Measurements from ENCODE around the gene CATSPER1. TPM values are rescaled to one million over a fixed set of nuclear protein-coding genes. Genes with fewer than 3 reads are reported as not detected.

The CATSPER1 gene
- polyA plus RNA-seq, 1 donor = not detected

- DNase-seq = no peak
These were observed 57.4 kb downstream of the CATSPER1 start for GRCh38 chr11:65968600-65969482.

GRCh38 chr11:65967329-65967934, 58.8 kb downstream of the CATSPER1 start:
- DNase-seq = no peak

Other genes with a start within 250 kb of the CATSPER1 start
- gene AP5B1, start 245.5 kb downstream of the CATSPER1 start, polyA plus RNA-seq (ENCODE audit: insufficient read length) = 7.6 TPM
- 11.0 TPM for gene OVOL1, start 239.4 kb downstream of the CATSPER1 start, polyA plus RNA-seq (ENCODE audit: insufficient read length)
- gene SNX32, start 192.5 kb downstream of the CATSPER1 start, polyA plus RNA-seq (ENCODE audit: insufficient read length) = 2.6 TPM
- 688 TPM for gene CFL1, start 168.3 kb downstream of the CATSPER1 start, polyA plus RNA-seq (ENCODE audit: insufficient read length)
- gene MUS81, start 166.0 kb downstream of the CATSPER1 start, polyA plus RNA-seq (ENCODE audit: insufficient read length) = 48.3 TPM
- 102 TPM for gene EFEMP2, start 153.7 kb downstream of the CATSPER1 start, polyA plus RNA-seq (ENCODE audit: insufficient read length)
- 1.4 TPM for gene CTSW, start 146.6 kb downstream of the CATSPER1 start, polyA plus RNA-seq (ENCODE audit: insufficient read length)
- gene FIBP, start 138.0 kb downstream of the CATSPER1 start, polyA plus RNA-seq (ENCODE audit: insufficient read length) = 96.0 TPM
- gene CCDC85B, start 135.8 kb downstream of the CATSPER1 start, polyA plus RNA-seq (ENCODE audit: insufficient read length) = 5.0 TPM
- not detected for gene FOSL1, start 126.1 kb downstream of the CATSPER1 start, polyA plus RNA-seq (ENCODE audit: insufficient read length)
- gene C11orf68, start 107.4 kb downstream of the CATSPER1 start, polyA plus RNA-seq (ENCODE audit: insufficient read length) = 30.6 TPM
- gene DRAP1, start 107.1 kb downstream of the CATSPER1 start, polyA plus RNA-seq (ENCODE audit: insufficient read length) = 65.8 TPM
- gene TSGA10IP, start 81.0 kb downstream of the CATSPER1 start, polyA plus RNA-seq (ENCODE audit: insufficient read length) = 0.23 TPM
- 48.6 TPM for gene SART1, start 64.7 kb downstream of the CATSPER1 start, polyA plus RNA-seq (ENCODE audit: insufficient read length)
- gene EIF1AD, start 24.3 kb downstream of the CATSPER1 start, polyA plus RNA-seq (ENCODE audit: insufficient read length) = 31.7 TPM
- gene BANF1, start 24.0 kb downstream of the CATSPER1 start, polyA plus RNA-seq (ENCODE audit: insufficient read length) = 233 TPM
- not detected for gene CST6, start 14.5 kb downstream of the CATSPER1 start, polyA plus RNA-seq (ENCODE audit: insufficient read length)
- 3.8 TPM for gene GAL3ST3, start 22.7 kb upstream of the CATSPER1 start, polyA plus RNA-seq (ENCODE audit: insufficient read length)
- 260 TPM for gene SF3B2, start 25.9 kb upstream of the CATSPER1 start, polyA plus RNA-seq (ENCODE audit: insufficient read length)
- gene PACS1, start 43.8 kb upstream of the CATSPER1 start, polyA plus RNA-seq (ENCODE audit: insufficient read length) = 61.5 TPM
- gene KLC2, start 231.2 kb upstream of the CATSPER1 start, polyA plus RNA-seq (ENCODE audit: insufficient read length) = 21.2 TPM
- gene RAB1B, start 242.2 kb upstream of the CATSPER1 start, polyA plus RNA-seq (ENCODE audit: insufficient read length) = 108 TPM